Brain microvascular endothelial cell (primary cell): ENCODE data around the gene MYMX.

Source experiments
- DNase-seq: peaks from one replicate; pipeline ENCODE4 v3.0.0-alpha.2; 2020
- H3K27ac ChIP-seq: fragments of 250-450 bp; sonication (Bioruptor Pico); 2 replicates; pipeline ENCODE4 v1.5.1; 2020; ENCODE audit warnings: mild to moderate bottlenecking, moderate library complexity
- H3K27me3 ChIP-seq: fragments of 250-450 bp; sonication (Bioruptor Pico); replicated peaks from 2 replicates; pipeline ENCODE4 v1.5.1; 2020; ENCODE audit warnings: mild to moderate bottlenecking
- H3K36me3 ChIP-seq: fragments of 250-450 bp; sonication (Bioruptor Pico); replicated peaks from 2 replicates; pipeline ENCODE4 v1.5.1; 2020; ENCODE audit warnings: mild to moderate bottlenecking
- H3K4me3 ChIP-seq: 2 replicates; pipeline ENCODE4 v1.5.1; 2011; ENCODE audit warnings: low read depth, mild to moderate bottlenecking, control low read depth, low read length, moderate library complexity
- in situ Hi-C: cut with HindIII; loops from 2 replicates; pipeline ENCODE4 v1.10.0; 2017; ENCODE audit warnings: low sequenced_read_pairs, low pct_ligation_motif_present
- TF ChIP-seq, protein P1 (sequence below): IDR thresholded peaks from 2 replicates; pipeline ENCODE4 v1.5.1; 2011; ENCODE audit warnings: low read depth, mild to moderate bottlenecking, moderate library complexity, low read length, control low read depth, inconsistent platforms; ENCODE audit errors: missing control alignments

MYMX gene

DNA sequence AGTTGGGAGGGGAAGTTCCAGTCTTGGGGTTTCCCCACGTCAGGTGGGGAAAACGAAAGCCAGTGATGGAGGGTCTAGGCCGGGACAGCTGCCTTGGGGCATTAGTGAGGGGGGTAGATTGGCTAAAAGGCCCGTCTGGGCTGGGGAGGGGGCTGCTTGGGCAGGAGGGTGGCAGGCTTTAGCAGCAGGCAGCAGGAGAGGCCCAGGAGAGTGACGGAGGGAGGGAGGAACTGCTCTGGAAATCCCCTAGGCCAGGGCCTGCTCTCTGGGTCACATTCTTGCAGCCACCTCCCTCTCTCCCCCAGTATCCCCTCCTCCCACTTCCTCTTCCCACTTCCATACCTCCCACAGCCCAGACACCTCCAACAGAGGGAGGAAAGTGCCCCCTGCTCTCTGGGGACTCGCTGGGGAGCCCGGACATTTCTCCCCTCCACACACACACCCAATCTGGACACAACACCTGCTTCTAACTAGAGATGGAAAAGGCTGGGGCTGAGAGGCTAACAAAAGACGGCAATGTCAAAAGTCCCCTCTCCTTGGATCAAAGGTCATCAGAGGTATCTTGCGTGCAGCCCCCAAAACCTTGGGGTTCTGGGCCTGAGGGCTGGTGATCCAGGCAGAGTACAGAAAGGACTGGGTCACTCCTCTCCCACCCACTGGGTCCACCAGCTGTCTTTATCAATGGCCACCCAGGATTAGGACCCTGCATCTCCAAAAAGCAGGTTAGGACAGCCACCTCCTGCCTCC is 46.8 kb downstream of the MYMX start:
- Histone ChIP-seq H3K36me3 (peaks cover 3% of the 10 kb centered on the region), H3K4me3 (peak overlapping the region; percentile 20), H3K27me3 (peaks cover 2% of the 10 kb centered on the region), H3K27ac (no peak overlapping the region)
- TF ChIP-seq, protein P1, sequence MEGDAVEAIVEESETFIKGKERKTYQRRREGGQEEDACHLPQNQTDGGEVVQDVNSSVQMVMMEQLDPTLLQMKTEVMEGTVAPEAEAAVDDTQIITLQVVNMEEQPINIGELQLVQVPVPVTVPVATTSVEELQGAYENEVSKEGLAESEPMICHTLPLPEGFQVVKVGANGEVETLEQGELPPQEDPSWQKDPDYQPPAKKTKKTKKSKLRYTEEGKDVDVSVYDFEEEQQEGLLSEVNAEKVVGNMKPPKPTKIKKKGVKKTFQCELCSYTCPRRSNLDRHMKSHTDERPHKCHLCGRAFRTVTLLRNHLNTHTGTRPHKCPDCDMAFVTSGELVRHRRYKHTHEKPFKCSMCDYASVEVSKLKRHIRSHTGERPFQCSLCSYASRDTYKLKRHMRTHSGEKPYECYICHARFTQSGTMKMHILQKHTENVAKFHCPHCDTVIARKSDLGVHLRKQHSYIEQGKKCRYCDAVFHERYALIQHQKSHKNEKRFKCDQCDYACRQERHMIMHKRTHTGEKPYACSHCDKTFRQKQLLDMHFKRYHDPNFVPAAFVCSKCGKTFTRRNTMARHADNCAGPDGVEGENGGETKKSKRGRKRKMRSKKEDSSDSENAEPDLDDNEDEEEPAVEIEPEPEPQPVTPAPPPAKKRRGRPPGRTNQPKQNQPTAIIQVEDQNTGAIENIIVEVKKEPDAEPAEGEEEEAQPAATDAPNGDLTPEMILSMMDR, result no peak
- in situ Hi-C loops, result no loop called here
- peak; percentile 16 for DNase-seq

- H3K27me3 ChIP-seq, result peaks cover 11% of the 10 kb centered on the region
- TF ChIP-seq, protein P1, result no peak
- H3K27ac ChIP-seq, result no peak overlapping the region
- H3K36me3 ChIP-seq, result no peaks in the 10 kb centered on the region
- no peak for DNase-seq
- in situ Hi-C loops, result no loop called here
- peak overlapping the region; percentile 74 for H3K4me3 ChIP-seq
Measured at GRCh38 chr6:44264154-44265006, 47.7 kb downstream of the MYMX start.

GRCh38 chr6:44265007-44265721 is 48.4 kb downstream of the MYMX start, which contains the start of gene NFKBIE:
Gene NFKBIE, minus strand, starts transcription at chr6:44265551. Its CDS starts 205 bp downstream, at chr6:44265346.
- DNase-seq, result peak; percentile 94
- H3K4me3 ChIP-seq, result peak within 1 kb of the TSS; percentile 74
- H3K27me3 ChIP-seq, result peaks cover 19% of the 10 kb centered on the region
- peak within 1 kb of the TSS; percentile 60 for H3K27ac ChIP-seq
- in situ Hi-C loops, result no loop called here
- H3K36me3 ChIP-seq, result no peaks in the 10 kb centered on the region
- TF ChIP-seq, protein P1, result peak; percentile 45

DNA sequence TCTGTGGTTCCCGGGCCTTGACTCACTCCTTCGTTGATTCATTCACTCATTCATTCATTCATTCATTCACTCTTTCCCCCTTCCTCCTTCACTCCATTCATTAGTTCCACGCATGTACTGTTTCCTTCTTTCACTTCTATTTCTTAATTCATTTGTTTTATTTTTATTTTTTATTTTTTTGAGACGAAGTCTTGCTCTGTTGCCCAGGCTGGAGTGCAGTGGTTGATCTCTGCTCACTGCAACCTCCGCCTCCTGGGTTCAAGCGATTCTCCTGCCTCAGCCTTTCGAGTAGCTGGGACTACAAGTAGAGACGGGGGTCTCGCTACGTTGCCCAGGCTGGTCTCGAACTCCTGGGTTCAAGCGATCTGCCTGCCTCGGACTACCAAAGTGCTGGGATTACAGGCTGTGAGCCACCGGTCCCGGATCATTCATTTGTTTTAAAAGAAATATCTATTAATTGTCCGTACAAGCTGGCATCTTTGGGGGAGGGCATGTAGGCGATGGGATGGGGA is 49.1 kb downstream of the MYMX start:
- Histone ChIP-seq H3K27me3 (peaks cover 19% of the 10 kb centered on the region), H3K27ac (no peak overlapping the region), H3K36me3 (no peaks in the 10 kb centered on the region), H3K4me3 (no peak overlapping the region)
- DNase-seq, result no peak
- in situ Hi-C loops, result no loop called here
- TF ChIP-seq, protein P1, result no peak

GRCh38 chr6:44266347-44266746 is 49.6 kb downstream of the MYMX start:
- Histone ChIP-seq H3K36me3 (no peaks in the 10 kb centered on the region), H3K27me3 (peaks cover 22% of the 10 kb centered on the region), H3K27ac (no peak overlapping the region), H3K4me3 (no peak overlapping the region)
- in situ Hi-C loops, result no loop called here
- TF ChIP-seq, protein P1, result no peak
- no peak for DNase-seq
